Stimulated activated memory B cell treated with anti-CD40 and anti-IgM and Interleukin-4, amounts not matched to agents 10 μg/mL and 1 μg/mL and 100 μg/mL, for 72 hours (primary cell): ENCODE data around the gene ARHGAP26.
"Not testable (repeated sequence)": the region's sequence is repeated elsewhere in the genome, so short reads cannot be mapped to it uniquely, and the experiment has no call there.

ENCODE experiments used
- ATAC-seq: fragments of 150-1000 bp; cut with Tn5 transposase; 2 replicates; pipeline ENCODE4 v1.10.0; 2021
- H3K27ac Mint-ChIP-seq: one replicate; pipeline ENCODE4 v1.8.0; 2022; ENCODE audit warnings: mild to moderate bottlenecking, mixed read lengths
- H3K27me3 Mint-ChIP-seq: one replicate; pipeline ENCODE4 v1.8.0; 2022; ENCODE audit warnings: mixed read lengths
- H3K36me3 Mint-ChIP-seq: one replicate; pipeline ENCODE4 v1.8.0; 2022; ENCODE audit warnings: mixed read lengths
- H3K4me1 Mint-ChIP-seq: one replicate; pipeline ENCODE4 v1.8.0; 2022; ENCODE audit warnings: mixed read lengths
- H3K4me3 Mint-ChIP-seq: one replicate; pipeline ENCODE4 v1.8.0; 2022; ENCODE audit warnings: mild to moderate bottlenecking, moderate library complexity, mixed read lengths
- H3K9me3 Mint-ChIP-seq: one replicate; pipeline ENCODE4 v1.8.0; 2022; ENCODE audit warnings: mixed read lengths

Gene ARHGAP26

GRCh38 chr5:143201589-143201988 lies 431.4 kb downstream of the ARHGAP26 start:
- ATAC-seq: no peak
- Mint-ChIP-seq H3K4me1 (peaks cover 9% of the 10 kb centered on the region), H3K36me3 (peaks cover 27% of the 10 kb centered on the region), H3K4me3 (no peak overlapping the region), H3K27ac (no peak overlapping the region), H3K9me3 (no peaks in the 10 kb centered on the region), H3K27me3 (no peaks in the 10 kb centered on the region)

GRCh38 chr5:143203301-143203956 lies 433.3 kb downstream of the ARHGAP26 start:
- H3K9me3 Mint-ChIP-seq: not testable (repeated sequence)

GRCh38 chr5:143204474-143205246 lies 434.5 kb downstream of the ARHGAP26 start:
- Mint-ChIP-seq H3K9me3 (peaks cover 3% of the 10 kb centered on the region), H3K27me3 (no peaks in the 10 kb centered on the region), H3K4me3 (no peak overlapping the region), H3K36me3 (peaks cover 18% of the 10 kb centered on the region), H3K4me1 (peaks cover 25% of the 10 kb centered on the region), H3K27ac (peak overlapping the region; percentile 69)
- ATAC-seq: no peak

More at GRCh38 chr5:143203301-143203956, 433.3 kb downstream of the ARHGAP26 start:
- H3K27ac Mint-ChIP-seq, H3K27me3 Mint-ChIP-seq, ATAC-seq, H3K4me3 Mint-ChIP-seq: not testable (repeated sequence)
- Mint-ChIP-seq H3K36me3 (peaks cover 20% of the 10 kb centered on the region), H3K4me1 (peaks cover 25% of the 10 kb centered on the region)

- H3K27me3 Mint-ChIP-seq: no peaks in the 10 kb centered on the region
- peaks cover 25% of the 10 kb centered on the region for H3K4me1 Mint-ChIP-seq
- H3K27ac Mint-ChIP-seq: peak overlapping the region; percentile 69
- peaks cover 20% of the 10 kb centered on the region for H3K36me3 Mint-ChIP-seq
- peaks cover 3% of the 10 kb centered on the region for H3K9me3 Mint-ChIP-seq
- ATAC-seq: no peak
- H3K4me3 Mint-ChIP-seq: no peak overlapping the region
Observed at GRCh38 chr5:143205386-143205785, 435.2 kb downstream of the ARHGAP26 start.

- no peak for ATAC-seq
- peak overlapping the region; percentile 13 for H3K4me3 Mint-ChIP-seq
- peaks cover 25% of the 10 kb centered on the region for H3K4me1 Mint-ChIP-seq
- no peaks in the 10 kb centered on the region for H3K27me3 Mint-ChIP-seq
- peaks cover 24% of the 10 kb centered on the region for H3K36me3 Mint-ChIP-seq
- H3K9me3 Mint-ChIP-seq: peaks cover 3% of the 10 kb centered on the region
- peak overlapping the region; percentile 69 for H3K27ac Mint-ChIP-seq
Observed at GRCh38 chr5:143205883-143206195, 435.7 kb downstream of the ARHGAP26 start.

- Mint-ChIP-seq H3K27ac (peak overlapping the region; percentile 69), H3K4me3 (peak overlapping the region; percentile 13), H3K27me3 (no peaks in the 10 kb centered on the region), H3K9me3 (peaks cover 3% of the 10 kb centered on the region), H3K36me3 (peaks cover 24% of the 10 kb centered on the region), H3K4me1 (peaks cover 25% of the 10 kb centered on the region)
- ATAC-seq: peak; percentile 77
Observed at GRCh38 chr5:143206196-143207053, 436.2 kb downstream of the ARHGAP26 start.

GRCh38 chr5:143207058-143207457 lies 436.9 kb downstream of the ARHGAP26 start:
- Mint-ChIP-seq H3K4me1 (peaks cover 25% of the 10 kb centered on the region), H3K4me3 (no peak overlapping the region), H3K27ac (peak overlapping the region; percentile 69), H3K36me3 (peaks cover 20% of the 10 kb centered on the region), H3K27me3 (no peaks in the 10 kb centered on the region), H3K9me3 (peaks cover 3% of the 10 kb centered on the region)
- ATAC-seq: no peak

- Mint-ChIP-seq H3K9me3 (peaks cover 3% of the 10 kb centered on the region), H3K4me1 (peaks cover 25% of the 10 kb centered on the region), H3K36me3 (peaks cover 13% of the 10 kb centered on the region), H3K27ac (peak overlapping the region; percentile 69), H3K4me3 (no peak overlapping the region), H3K27me3 (no peaks in the 10 kb centered on the region)
- ATAC-seq: no peak
Observed at GRCh38 chr5:143207563-143208364, 437.6 kb downstream of the ARHGAP26 start.

GRCh38 chr5:143208365-143208641 lies 438.1 kb downstream of the ARHGAP26 start:
- Mint-ChIP-seq H3K27me3 (no peaks in the 10 kb centered on the region), H3K27ac (no peak overlapping the region), H3K9me3 (peaks cover 3% of the 10 kb centered on the region), H3K4me1 (peaks cover 29% of the 10 kb centered on the region), H3K4me3 (no peak overlapping the region), H3K36me3 (peaks cover 9% of the 10 kb centered on the region)
- ATAC-seq: no peak

GRCh38 chr5:143208781-143209510 lies 438.8 kb downstream of the ARHGAP26 start:
- Mint-ChIP-seq H3K36me3 (peaks cover 9% of the 10 kb centered on the region), H3K27ac (no peak overlapping the region), H3K27me3 (no peaks in the 10 kb centered on the region), H3K4me1 (peaks cover 35% of the 10 kb centered on the region), H3K9me3 (peaks cover 3% of the 10 kb centered on the region), H3K4me3 (no peak overlapping the region)
- ATAC-seq: no peak

GRCh38 chr5:143209881-143210395 lies 439.8 kb downstream of the ARHGAP26 start:
- ATAC-seq: no peak
- H3K4me1 Mint-ChIP-seq: peaks cover 44% of the 10 kb centered on the region
- peaks cover 3% of the 10 kb centered on the region for H3K9me3 Mint-ChIP-seq
- peaks cover 9% of the 10 kb centered on the region for H3K36me3 Mint-ChIP-seq
- H3K4me3 Mint-ChIP-seq: no peak overlapping the region
- H3K27ac Mint-ChIP-seq: no peak overlapping the region
- H3K27me3 Mint-ChIP-seq: no peaks in the 10 kb centered on the region

- Mint-ChIP-seq H3K36me3 (peaks cover 12% of the 10 kb centered on the region), H3K4me1 (peaks cover 44% of the 10 kb centered on the region), H3K4me3 (no peak overlapping the region), H3K27me3 (no peaks in the 10 kb centered on the region), H3K27ac (no peak overlapping the region), H3K9me3 (peaks cover 3% of the 10 kb centered on the region)
- ATAC-seq: no peak
Observed at GRCh38 chr5:143210576-143210975, 440.4 kb downstream of the ARHGAP26 start.

GRCh38 chr5:143212261-143212660 lies 442.1 kb downstream of the ARHGAP26 start:
- no peak for ATAC-seq
- Mint-ChIP-seq H3K27me3 (no peaks in the 10 kb centered on the region), H3K9me3 (peaks cover 3% of the 10 kb centered on the region), H3K4me3 (no peak overlapping the region), H3K27ac (no peak overlapping the region), H3K36me3 (peaks cover 18% of the 10 kb centered on the region), H3K4me1 (peaks cover 40% of the 10 kb centered on the region)

- H3K4me3 Mint-ChIP-seq: peak overlapping the region; percentile 51
- H3K36me3 Mint-ChIP-seq: peaks cover 22% of the 10 kb centered on the region
- no peaks in the 10 kb centered on the region for H3K27me3 Mint-ChIP-seq
- no peak for ATAC-seq
- H3K9me3 Mint-ChIP-seq: peaks cover 3% of the 10 kb centered on the region
- H3K27ac Mint-ChIP-seq: peak overlapping the region; percentile 60
- H3K4me1 Mint-ChIP-seq: peaks cover 40% of the 10 kb centered on the region
Observed at GRCh38 chr5:143213231-143213850, 443.2 kb downstream of the ARHGAP26 start.
